GM12878 (cell line): ENCODE data around the gene PLPP6. TPM values are rescaled to one million over a fixed set of nuclear protein-coding genes. Genes with fewer than 3 reads are reported as not detected.

Experiments
- RCOR1 ChIP-seq: conservative IDR thresholded peaks from 2 replicates; pipeline ENCODE4 v1.6.1; 2012; ENCODE audit warnings: low read depth, low read length, improper control_type of control experiment
- SUPT20H ChIP-seq: IDR thresholded peaks from 2 replicates; pipeline ENCODE4 v1.6.1; 2011; ENCODE audit warnings: low read depth, mild to moderate bottlenecking, low read length, moderate library complexity, borderline replicate concordance; ENCODE audit not compliant: control insufficient read depth
- ZBTB4 ChIP-seq: fragments of 450-650 bp; formaldehyde crosslinking; IDR thresholded peaks from 2 replicates; pipeline ENCODE4 v1.4.0; 2022; ENCODE audit warnings: mild to moderate bottlenecking, moderate library complexity
- ZBTB40 ChIP-seq: fragments of 450-650 bp; IDR thresholded peaks from 2 replicates; pipeline ENCODE4 v1.6.1; 2016; ENCODE audit warnings: mild to moderate bottlenecking, moderate library complexity, borderline replicate concordance
- polyA plus RNA-seq, 11 experiments: library from polyadenylated mRNA; depleted of rRNA in 4 of 11; unstranded in 6 of 11; stranded (reverse) in 5 of 11; fragments of >200 nt; fragmentation: Nextera tagmentation in 4 of 11; fragmentation: Illumina TruSeq in 1 of 11; extraction: Ambion mirVana in 4 of 11; extraction: Trizol in 1 of 11; gene quantifications; 1 replicate in 1 of 11; 2 replicates in 10 of 11; pipeline versions ENCODE4 v1.2.1 to v1.2.3, GENCODE V29; 2011 to 2016; ENCODE audit warnings: inconsistent platforms in 2 of 11, missing spikeins in 2 of 11, low read depth in 1 of 11
- total RNA-seq, 4 experiments: library from RNA; depleted of rRNA in 3 of 4; stranded (reverse); fragments of >200 nt in 3 of 4; fragmentation: Illumina TruSeq in 1 of 4; extraction: Trizol in 1 of 4; gene quantifications; 2 replicates each; pipeline versions ENCODE4 v1.2.1 to v1.2.3, GENCODE V29; 2013 to 2021

The PLPP6 gene
- total and polyA plus RNA-seq, 10 of the 15 experiments (the other 5 are each of a cell fraction or from before 2014, with no cell fraction given) = 1.6 to 11.3 (median 6.9) TPM

- no peak for TF ChIP-seq ZBTB40
- TF ChIP-seq RCOR1 = no peak
- no peak for TF ChIP-seq SUPT20H
- TF ChIP-seq ZBTB4 (CRISPR knock-in tag) = no peak
These were observed 24.5 kb downstream of the PLPP6 start (continued) for GRCh38 chr9:4686584-4686983.
